WTC11 (cell line): ENCODE measurements around the gene PRSS53. TPM values are rescaled to one million over a fixed set of nuclear protein-coding genes. Genes with fewer than 3 reads are reported as not detected.

Experiments
- ATAC-seq: fragments of 200-7000 bp; cut with Tn5 transposase; 2 replicates; pipeline ENCODE4 v1.10.0; 2021; ENCODE audit warnings: mild to moderate bottlenecking, moderate library complexity
- CTCF ChIA-PET: fragments of 300-600 bp; sonication (Branson Sonifier 250); formaldehyde crosslinking; loops from one replicate; lab custom pipeline; 2021; ENCODE audit warnings: antibody characterized with exemption; lab: Charles Lee
- POLR2A ChIA-PET: fragments of 350-600 bp; sonication (Branson Sonifier 250); formaldehyde crosslinking; loops from one replicate; lab custom pipeline; 2021; ENCODE audit warnings: antibody characterized with exemption; lab: Charles Lee
- DNase-seq: peaks from one replicate; pipeline ENCODE4 v3.0.0; 2021; ENCODE audit warnings: low spot score
- H3K27ac Mint-ChIP-seq: 2 replicates; pipeline ENCODE4 v1.8.0; 2021; ENCODE audit warnings: mixed read lengths
- H3K27me3 Mint-ChIP-seq: 2 replicates; pipeline ENCODE4 v1.8.0; 2021; ENCODE audit warnings: low read depth, mild to moderate bottlenecking, moderate library complexity, mixed read lengths
- H3K36me3 Mint-ChIP-seq: 2 replicates; pipeline ENCODE4 v1.8.0; 2021; ENCODE audit warnings: mixed read lengths
- H3K4me1 Mint-ChIP-seq: 2 replicates; pipeline ENCODE4 v1.8.0; 2022; ENCODE audit warnings: mixed read lengths
- H3K4me3 Mint-ChIP-seq: 2 replicates; pipeline ENCODE4 v1.8.0; 2021; ENCODE audit warnings: mild to moderate bottlenecking, moderate library complexity, mixed read lengths
- H3K9me3 Mint-ChIP-seq: 2 replicates; pipeline ENCODE4 v1.8.0; 2021; ENCODE audit warnings: mixed read lengths
- ATF3 ChIP-seq: sonication (generic); formaldehyde crosslinking; conservative IDR thresholded peaks from 2 replicates; pipeline ENCODE4 v1.8.1; 2022; ENCODE audit warnings: mild to moderate bottlenecking, missing genetic modification reagents
- ATF6 ChIP-seq: sonication (generic); formaldehyde crosslinking; IDR thresholded peaks from 2 replicates; pipeline ENCODE4 v1.8.1; 2023; ENCODE audit warnings: mild to moderate bottlenecking, missing genetic modification reagents
- EMX1 ChIP-seq: fragments of 250-450 bp; sonication (Bioruptor Pico); IDR thresholded peaks from 2 replicates; pipeline ENCODE4 v1.8.0; 2021; ENCODE audit warnings: mild to moderate bottlenecking
- ERG ChIP-seq: fragments of 250-450 bp; sonication (Bioruptor Pico); IDR thresholded peaks from 2 replicates; pipeline ENCODE4 v1.8.0; 2021; ENCODE audit warnings: mild to moderate bottlenecking
- ETV6 ChIP-seq: sonication (generic); formaldehyde crosslinking; IDR thresholded peaks from 2 replicates; pipeline ENCODE4 v1.8.1; 2022; ENCODE audit warnings: mild to moderate bottlenecking, missing genetic modification reagents
- GABPB1 ChIP-seq: sonication (generic); formaldehyde crosslinking; IDR thresholded peaks from 2 replicates; pipeline ENCODE4 v1.8.1; 2023; ENCODE audit warnings: mild to moderate bottlenecking, missing genetic modification reagents
- IRF1 ChIP-seq: sonication (generic); formaldehyde crosslinking; IDR thresholded peaks from 2 replicates; pipeline ENCODE4 v1.8.0; 2023; ENCODE audit warnings: missing genetic modification reagents
- MYBL2 ChIP-seq: sonication (generic); formaldehyde crosslinking; IDR thresholded peaks from 2 replicates; pipeline ENCODE4 v1.8.1; 2023; ENCODE audit warnings: mild to moderate bottlenecking, moderate library complexity, missing genetic modification reagents
- NR2C2 ChIP-seq: sonication (generic); formaldehyde crosslinking; IDR thresholded peaks from 2 replicates; pipeline ENCODE4 v1.8.0; 2022; ENCODE audit warnings: mild to moderate bottlenecking, missing genetic modification reagents
- RORB ChIP-seq: fragments of 250-450 bp; sonication (Bioruptor Pico); IDR thresholded peaks from 2 replicates; pipeline ENCODE4 v1.9.0; 2021; ENCODE audit warnings: mild to moderate bottlenecking
- SMAD3 ChIP-seq: sonication (generic); formaldehyde crosslinking; IDR thresholded peaks from 2 replicates; pipeline ENCODE4 v1.8.0; 2022; ENCODE audit warnings: missing genetic modification reagents, mild to moderate bottlenecking, borderline replicate concordance
- SMAD4 ChIP-seq: sonication (generic); formaldehyde crosslinking; IDR thresholded peaks from 2 replicates; pipeline ENCODE4 v1.8.0; 2022; ENCODE audit warnings: mild to moderate bottlenecking, missing genetic modification reagents
- USF2 ChIP-seq: sonication (generic); formaldehyde crosslinking; IDR thresholded peaks from 2 replicates; pipeline ENCODE4 v1.8.1; 2023; ENCODE audit warnings: mild to moderate bottlenecking, missing genetic modification reagents, moderate library complexity
- ZNF219 ChIP-seq: sonication (generic); formaldehyde crosslinking; IDR thresholded peaks from 2 replicates; pipeline ENCODE4 v1.8.0; 2023; ENCODE audit warnings: missing genetic modification reagents, mild to moderate bottlenecking, borderline replicate concordance
- ZNF281 ChIP-seq: sonication (generic); formaldehyde crosslinking; IDR thresholded peaks from 2 replicates; pipeline ENCODE4 v1.8.0; 2023; ENCODE audit warnings: mild to moderate bottlenecking, missing genetic modification reagents
- total RNA-seq: library from RNA; stranded (reverse); gene quantifications from 3 replicates; pipeline ENCODE4 v1.2.3, GENCODE V29; 2021

The PRSS53 gene
- total RNA-seq, 1 experiment from 2014 or later, result 4.9 TPM

GRCh38 chr16:31067342-31067741 is 21.4 kb downstream of the PRSS53 start:
- no peaks in the 10 kb centered on the region for H3K9me3 Mint-ChIP-seq
- peaks cover 17% of the 10 kb centered on the region for H3K36me3 Mint-ChIP-seq
- CTCF ChIA-PET, result interaction anchor here (2.2 to 2.4 kb wide), 2 partner anchors 25 to 82 kb away, joined by 6 to 10 read pairs; partner anchors contain the start of gene HSD3B7
- peaks cover 8% of the 10 kb centered on the region for H3K4me1 Mint-ChIP-seq
- H3K27ac Mint-ChIP-seq, result no peak overlapping the region
- POLR2A ChIA-PET, result no interaction called here
- H3K4me3 Mint-ChIP-seq, result no peak overlapping the region
- TF ChIP-seq SMAD3 (CRISPR knock-in tag) (no peak), ETV6 (CRISPR knock-in tag) (no peak), IRF1 (CRISPR knock-in tag) (no peak), SMAD4 (CRISPR knock-in tag) (no peak), GABPB1 (CRISPR knock-in tag) (no peak), RORB (CRISPR knock-in tag) (no peak), MYBL2 (CRISPR knock-in tag) (no peak), ATF3 (no peak)
- H3K27me3 Mint-ChIP-seq, result no peaks in the 10 kb centered on the region
- no peak for ATAC-seq
- no peak for DNase-seq

GRCh38 chr16:31064882-31065461 is 23.8 kb downstream of the PRSS53 start:
- CTCF ChIA-PET, result interaction anchor here (1.8 kb wide), 1 partner anchor 80 kb away, joined by 6 read pairs; the partner anchor contains the start of gene HSD3B7
- peak overlapping the region; percentile 20; the same call in 1 of the 2 replicates for H3K27ac Mint-ChIP-seq
- TF ChIP-seq EMX1 (no peak), ATF6 (CRISPR knock-in tag) (no peak)
- H3K4me3 Mint-ChIP-seq, result no peak overlapping the region
- H3K4me1 Mint-ChIP-seq, result no peaks in the 10 kb centered on the region
- H3K9me3 Mint-ChIP-seq, result no peaks in the 10 kb centered on the region
- H3K27me3 Mint-ChIP-seq, result no peaks in the 10 kb centered on the region
- no peak for ATAC-seq
- POLR2A ChIA-PET, result no interaction called here
- peaks cover 23% of the 10 kb centered on the region for H3K36me3 Mint-ChIP-seq
- DNase-seq, result no peak

- no peak for TF ChIP-seq NR2C2
- no peak for TF ChIP-seq ZNF219 (CRISPR knock-in tag)
- no peak for TF ChIP-seq ERG (CRISPR knock-in tag)
- no peak for TF ChIP-seq USF2
- TF ChIP-seq ZNF281, result no peak
Observed at GRCh38 chr16:31063843-31064611, 24.7 kb downstream of the PRSS53 start.

More at GRCh38 chr16:31063843-31064611, 24.7 kb downstream of the PRSS53 start:
- no peak overlapping the region for H3K4me3 Mint-ChIP-seq
- H3K27ac Mint-ChIP-seq, result peak overlapping the region; percentile 20; the same call in 1 of the 2 replicates
- ChIA-PET POLR2A (interaction anchor here (1.2 kb wide), 1 partner anchor 53 kb away, joined by 4 read pairs; the partner anchor contains the start of gene KAT8), CTCF (interaction anchor here (1.0 kb wide), 1 partner anchor 22 kb away, joined by 4 read pairs; no protein-coding TSS in a partner anchor)
- peaks cover 26% of the 10 kb centered on the region for H3K36me3 Mint-ChIP-seq
- DNase-seq, result no peak
- H3K27me3 Mint-ChIP-seq, result no peaks in the 10 kb centered on the region
- no peaks in the 10 kb centered on the region for H3K4me1 Mint-ChIP-seq
- ATAC-seq, result no peak
- no peaks in the 10 kb centered on the region for H3K9me3 Mint-ChIP-seq
